GM10266 (cell line): Measurements from ENCODE around the gene CYP46A1.

Experiments
- DNase-seq: peaks from one replicate; pipeline ENCODE4 v3.0.0; 2012; ENCODE audit errors: extremely low spot score
- CTCF ChIP-seq: IDR thresholded peaks from 2 replicates; pipeline ENCODE4 v1.5.1; 2012; ENCODE audit warnings: mild to moderate bottlenecking, low read depth; ENCODE audit not compliant: control insufficient read depth, insufficient read depth; ENCODE audit errors: missing control alignments

CYP46A1 gene

GRCh38 chr14:99690636-99691035, 6.5 kb downstream of the CYP46A1 start:
- no peak for DNase-seq
- TF ChIP-seq CTCF, result no peak

GRCh38 chr14:99691111-99691885, 7.2 kb downstream of the CYP46A1 start:
- TF ChIP-seq CTCF, result no peak
- DNase-seq, result no peak

- no peak for TF ChIP-seq CTCF
- DNase-seq, result no peak
These were observed 9.8 kb downstream of the CYP46A1 start for GRCh38 chr14:99693918-99694317.

- no peak for DNase-seq
- TF ChIP-seq CTCF, result no peak
These were observed 12.8 kb downstream of the CYP46A1 start for GRCh38 chr14:99696929-99697328.

- no peak for DNase-seq
- TF ChIP-seq CTCF, result no peak
These were observed 14.1 kb downstream of the CYP46A1 start for GRCh38 chr14:99698236-99698635.

GRCh38 chr14:99698642-99699041, 14.5 kb downstream of the CYP46A1 start:
- no peak for DNase-seq
- no peak for TF ChIP-seq CTCF

GRCh38 chr14:99699085-99699760, 15.1 kb downstream of the CYP46A1 start:
- no peak for DNase-seq
- TF ChIP-seq CTCF, result no peak
